OCI-LY1 (cell line): ENCODE data around the gene CFAP57.

Source experiments
- CTCF ChIP-seq: fragments of 200-600 bp; sonication (generic), shearing (Covaris generic); IDR thresholded peaks from 2 replicates; pipeline ENCODE4 v1.5.1; 2017; ENCODE audit warnings: mild to moderate bottlenecking, antibody characterized with exemption, low read length, moderate library complexity, mixed read lengths
- EZH2 ChIP-seq: fragments of 200-600 bp; sonication (generic), shearing (Covaris generic); IDR thresholded peaks from 2 replicates; pipeline ENCODE4 v1.8.0; 2017; ENCODE audit warnings: borderline replicate concordance, mixed run types, mild to moderate bottlenecking, antibody characterized with exemption, low read length, moderate library complexity, mixed read lengths

GRCh38 chr1:43267291-43267805 lies 95.2 kb downstream of the CFAP57 start:
- TF ChIP-seq CTCF (no peak), EZH2 (no peak)
